ENCODE data around the gene PCNX3. TPM values are rescaled to one million over a fixed set of nuclear protein-coding genes. Genes with fewer than 3 reads are reported as not detected.
A peak's percentile ranks its signal among the peaks of the same experiment; 100 is the strongest.

Gene PCNX3
- total and polyA plus RNA-seq, 2 donors (not counting 1 experiment from before 2014, with no cell fraction given), result 8.0 to 14.7 TPM

DNA sequence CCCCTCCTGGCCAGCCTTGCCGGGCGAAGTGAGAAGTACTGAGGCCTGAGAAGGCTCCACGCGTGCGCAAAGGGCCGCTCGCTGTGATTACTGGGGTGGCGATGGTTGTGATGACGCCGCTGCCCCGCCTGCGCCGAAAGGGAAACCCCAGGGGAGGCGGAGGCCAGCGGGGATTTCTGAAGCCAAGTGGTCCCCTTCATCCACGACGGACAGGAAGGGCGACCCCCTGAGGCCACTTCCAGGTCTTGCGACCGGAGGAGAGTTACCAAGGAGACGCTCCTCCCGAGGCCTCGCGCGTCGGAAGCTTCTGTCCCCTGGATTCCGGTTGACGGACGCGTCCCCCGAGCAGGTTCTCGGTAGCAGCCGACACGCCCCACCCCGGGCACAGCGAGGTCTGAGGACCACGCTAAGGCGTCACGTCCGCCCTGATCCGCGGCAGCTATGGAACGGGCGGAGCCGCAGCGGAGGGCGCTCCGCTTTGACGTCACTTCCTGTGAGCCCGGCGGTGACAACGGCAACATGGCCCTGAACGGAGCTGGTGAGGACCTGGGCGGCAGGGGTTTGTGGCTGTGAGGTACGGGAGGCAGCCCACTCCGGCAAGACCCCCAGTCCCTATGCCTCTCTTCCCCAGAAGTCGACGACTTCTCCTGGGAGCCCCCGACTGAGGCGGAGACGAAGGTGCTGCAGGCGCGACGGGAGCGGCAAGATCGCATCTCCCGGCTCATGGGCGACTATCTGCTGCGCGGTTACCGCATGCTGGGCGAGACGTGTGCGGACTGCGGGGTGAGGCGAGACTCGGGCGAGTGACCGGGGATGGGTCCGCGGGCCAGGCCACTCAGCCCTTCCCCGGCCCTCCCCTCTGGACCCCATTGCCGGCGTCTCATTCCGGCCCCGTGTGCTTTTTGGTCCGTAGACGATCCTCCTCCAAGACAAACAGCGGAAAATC is 45.3 kb upstream of the PCNX3 start, which contains the start of gene ZNRD2:
ZNRD2 (plus strand) TSS at position 505 of the 946 bp plus-strand sequence; CDS start at position 520, 15 bp downstream.
- peaks cover 37% of the 10 kb centered on the region for H3K79me2 ChIP-seq (ENCODE audit: control insufficient read depth, insufficient read depth, low read length)
- no peaks in the 10 kb centered on the region for H4K20me1 ChIP-seq (ENCODE audit: control insufficient read depth, extremely low read depth, insufficient read depth, low read length)
- peak within 1 kb of the TSS; percentile 61 to 89 (median 64) for H3K4me3 ChIP-seq (replicated peaks in 1 of 4; ENCODE audit: control extremely low read depth in 1 of 4, insufficient read depth in 1 of 4, low read depth in 3 of 4, low read length in 4 of 4)
- H2AFZ ChIP-seq (ENCODE audit: low read length), result peak within 1 kb of the TSS; percentile 90
- H3K9me3 ChIP-seq (ENCODE audit: control insufficient read depth, insufficient read depth, low read depth, low read length), result no peaks in the 10 kb centered on the region
- peaks cover 35% of the 10 kb centered on the region for H3K4me1 ChIP-seq (ENCODE audit: control insufficient read depth, extremely low read depth, insufficient read depth, low read length)
- peak; percentile 99 for DNase-seq (ENCODE audit: low read depth in 2 of 2)
- TF ChIP-seq, protein P1, sequence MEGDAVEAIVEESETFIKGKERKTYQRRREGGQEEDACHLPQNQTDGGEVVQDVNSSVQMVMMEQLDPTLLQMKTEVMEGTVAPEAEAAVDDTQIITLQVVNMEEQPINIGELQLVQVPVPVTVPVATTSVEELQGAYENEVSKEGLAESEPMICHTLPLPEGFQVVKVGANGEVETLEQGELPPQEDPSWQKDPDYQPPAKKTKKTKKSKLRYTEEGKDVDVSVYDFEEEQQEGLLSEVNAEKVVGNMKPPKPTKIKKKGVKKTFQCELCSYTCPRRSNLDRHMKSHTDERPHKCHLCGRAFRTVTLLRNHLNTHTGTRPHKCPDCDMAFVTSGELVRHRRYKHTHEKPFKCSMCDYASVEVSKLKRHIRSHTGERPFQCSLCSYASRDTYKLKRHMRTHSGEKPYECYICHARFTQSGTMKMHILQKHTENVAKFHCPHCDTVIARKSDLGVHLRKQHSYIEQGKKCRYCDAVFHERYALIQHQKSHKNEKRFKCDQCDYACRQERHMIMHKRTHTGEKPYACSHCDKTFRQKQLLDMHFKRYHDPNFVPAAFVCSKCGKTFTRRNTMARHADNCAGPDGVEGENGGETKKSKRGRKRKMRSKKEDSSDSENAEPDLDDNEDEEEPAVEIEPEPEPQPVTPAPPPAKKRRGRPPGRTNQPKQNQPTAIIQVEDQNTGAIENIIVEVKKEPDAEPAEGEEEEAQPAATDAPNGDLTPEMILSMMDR (conservative IDR thresholded peaks at IDR 0.05 in 1 of 2, IDR thresholded peaks at IDR 0.05 in 1 of 2; ENCODE audit: low read depth in 1 of 2, low read length in 2 of 2), result peak; percentile 13 to 48
- no peak for TF ChIP-seq EZH2 (IDR thresholded peaks at IDR 0.05; ENCODE audit: low read length, missing control alignments)
- H3K36me3 ChIP-seq (ENCODE audit: control insufficient read depth, insufficient read depth, low read length), result peaks cover 1% of the 10 kb centered on the region
- H3K27me3 ChIP-seq (ENCODE audit: control insufficient read depth, insufficient read depth, low read length), result no peaks in the 10 kb centered on the region
- peak within 1 kb of the TSS; percentile 92 for H3K27ac ChIP-seq (ENCODE audit: insufficient read depth, low read length)
- H3K4me2 ChIP-seq (ENCODE audit: extremely low read depth, insufficient read depth, low read length), result peak within 1 kb of the TSS; percentile 90
- peak within 1 kb of the TSS; percentile 57 for H3K9ac ChIP-seq (ENCODE audit: insufficient read depth, low read length)

DNA sequence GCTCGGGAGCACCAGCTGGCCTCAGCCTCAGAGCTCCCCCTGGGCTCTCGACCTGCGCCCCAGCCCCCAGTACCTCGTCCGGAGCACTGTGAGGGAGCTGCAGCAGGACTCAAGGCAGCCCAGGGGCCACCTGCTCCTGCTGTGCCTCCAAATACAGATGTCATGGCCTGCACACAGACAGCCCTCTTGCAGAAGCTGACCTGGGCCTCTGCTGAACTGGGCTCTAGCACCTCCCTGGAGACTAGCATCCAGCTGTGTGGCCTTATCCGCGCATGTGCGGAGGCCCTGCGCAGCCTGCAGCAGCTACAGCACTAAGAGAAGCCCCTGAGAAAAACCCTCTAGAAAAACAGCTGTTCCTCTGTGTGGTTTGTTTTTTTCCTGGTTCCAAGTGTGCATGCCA is 44.2 kb upstream of the PCNX3 start:
- Histone ChIP-seq H3K36me3 (ENCODE audit: control insufficient read depth, insufficient read depth, low read length) (peaks cover 1% of the 10 kb centered on the region), H3K4me2 (ENCODE audit: extremely low read depth, insufficient read depth, low read length) (peak overlapping the region; percentile 90), H3K27me3 (ENCODE audit: control insufficient read depth, insufficient read depth, low read length) (no peaks in the 10 kb centered on the region), H2AFZ (ENCODE audit: low read length) (no peak overlapping the region), H3K27ac (ENCODE audit: insufficient read depth, low read length) (no peak overlapping the region), H3K9ac (ENCODE audit: insufficient read depth, low read length) (no peak overlapping the region), H3K79me2 (ENCODE audit: control insufficient read depth, insufficient read depth, low read length) (peaks cover 40% of the 10 kb centered on the region), H4K20me1 (ENCODE audit: control insufficient read depth, extremely low read depth, insufficient read depth, low read length) (no peaks in the 10 kb centered on the region), H3K4me1 (ENCODE audit: control insufficient read depth, extremely low read depth, insufficient read depth, low read length) (peaks cover 37% of the 10 kb centered on the region), H3K9me3 (ENCODE audit: control insufficient read depth, insufficient read depth, low read depth, low read length) (no peaks in the 10 kb centered on the region), H3K4me3 (replicated peaks in 1 of 4; ENCODE audit: control extremely low read depth in 1 of 4, insufficient read depth in 1 of 4, low read depth in 3 of 4, low read length in 4 of 4) (peak overlapping the region in 3 of 4 experiments; percentile 63 to 89 (median 64))
- no peak for DNase-seq (ENCODE audit: low read depth in 2 of 2)
- TF ChIP-seq, protein P1 (conservative IDR thresholded peaks at IDR 0.05 in 1 of 2, IDR thresholded peaks at IDR 0.05 in 1 of 2; ENCODE audit: low read depth in 1 of 2, low read length in 2 of 2), result no peak
- no peak for TF ChIP-seq EZH2 (IDR thresholded peaks at IDR 0.05; ENCODE audit: low read length, missing control alignments)

DNA sequence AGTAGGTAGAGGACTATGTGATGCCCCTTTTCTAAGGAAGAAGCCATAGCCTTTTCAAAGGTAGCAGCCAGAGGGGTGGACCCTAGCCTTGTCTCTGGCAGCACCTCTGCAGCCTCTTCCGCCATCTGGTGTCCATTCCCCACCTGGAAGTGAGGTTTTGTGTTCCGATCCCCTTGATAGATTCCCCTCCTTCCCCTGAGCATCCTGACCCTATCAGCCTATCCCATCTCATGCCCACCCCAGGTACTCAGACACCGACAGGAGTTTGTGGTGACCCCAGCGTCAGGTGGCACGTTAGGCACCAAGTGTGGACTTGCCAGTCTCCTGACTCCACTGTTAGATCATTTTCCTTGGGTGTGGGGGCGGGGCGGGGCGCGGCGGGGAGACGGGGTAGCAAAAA is 43.6 kb upstream of the PCNX3 start:
- Histone ChIP-seq H2AFZ (ENCODE audit: low read length) (no peak overlapping the region), H4K20me1 (ENCODE audit: control insufficient read depth, extremely low read depth, insufficient read depth, low read length) (no peaks in the 10 kb centered on the region), H3K9me3 (ENCODE audit: control insufficient read depth, insufficient read depth, low read depth, low read length) (no peaks in the 10 kb centered on the region), H3K36me3 (ENCODE audit: control insufficient read depth, insufficient read depth, low read length) (peaks cover 1% of the 10 kb centered on the region), H3K4me3 (replicated peaks in 1 of 4; ENCODE audit: control extremely low read depth in 1 of 4, insufficient read depth in 1 of 4, low read depth in 3 of 4, low read length in 4 of 4) (peak overlapping the region in 3 of 4 experiments; percentile 11 to 89 (median 46)), H3K27me3 (ENCODE audit: control insufficient read depth, insufficient read depth, low read length) (no peaks in the 10 kb centered on the region), H3K4me2 (ENCODE audit: extremely low read depth, insufficient read depth, low read length) (peak overlapping the region; percentile 75), H3K9ac (ENCODE audit: insufficient read depth, low read length) (no peak overlapping the region), H3K79me2 (ENCODE audit: control insufficient read depth, insufficient read depth, low read length) (peaks cover 44% of the 10 kb centered on the region), H3K4me1 (ENCODE audit: control insufficient read depth, extremely low read depth, insufficient read depth, low read length) (peaks cover 42% of the 10 kb centered on the region), H3K27ac (ENCODE audit: insufficient read depth, low read length) (no peak overlapping the region)
- DNase-seq (ENCODE audit: low read depth in 2 of 2), result peak in 1 of 2 donors; percentile 48
- TF ChIP-seq, protein P1 (conservative IDR thresholded peaks at IDR 0.05 in 1 of 2, IDR thresholded peaks at IDR 0.05 in 1 of 2; ENCODE audit: low read depth in 1 of 2, low read length in 2 of 2), result peak; percentile 29 to 42
- TF ChIP-seq EZH2 (IDR thresholded peaks at IDR 0.05; ENCODE audit: low read length, missing control alignments), result no peak
